Endodermal cell (in vitro differentiated cells): ENCODE data around the gene DLX6. TPM values are rescaled to one million over a fixed set of nuclear protein-coding genes. Genes with fewer than 3 reads are reported as not detected.

ENCODE experiments used
- DNase-seq: peaks from one replicate; pipeline ENCODE4 v3.0.0-alpha.2; 2017
- H3K27ac ChIP-seq: 2 replicates; pipeline ENCODE4 v1.5.1; 2013; ENCODE audit warnings: mild to moderate bottlenecking, low read depth, low read length, moderate library complexity
- H3K27me3 ChIP-seq: 2 replicates; pipeline ENCODE4 v1.6.1; 2013; ENCODE audit warnings: mild to moderate bottlenecking, low read length, moderate library complexity; ENCODE audit not compliant: insufficient read depth, control insufficient read depth, poor library complexity, severe bottlenecking
- H3K36me3 ChIP-seq: 2 replicates; pipeline ENCODE4 v1.7.0; 2013; ENCODE audit warnings: mild to moderate bottlenecking, low read length, moderate library complexity; ENCODE audit not compliant: control insufficient read depth, insufficient read depth
- H3K4me1 ChIP-seq: one replicate; pipeline ENCODE4 v1.7.0; 2013; ENCODE audit warnings: low read length; ENCODE audit not compliant: control insufficient read depth, insufficient read depth
- H3K4me3 ChIP-seq: 2 replicates; pipeline ENCODE4 v1.5.1; 2013; ENCODE audit warnings: mild to moderate bottlenecking, low read length, moderate library complexity
- H3K9ac ChIP-seq: 2 replicates; pipeline ENCODE4 v1.6.1; 2013; ENCODE audit warnings: mild to moderate bottlenecking, low read length, moderate library complexity; ENCODE audit not compliant: poor library complexity, severe bottlenecking; ENCODE audit errors: extremely low read depth
- H3K9me3 ChIP-seq: 2 replicates; pipeline ENCODE4 v1.6.1; 2013; ENCODE audit warnings: mild to moderate bottlenecking, low read length, moderate library complexity; ENCODE audit not compliant: control insufficient read depth
- H3K27ac Mint-ChIP-seq: 2 replicates; pipeline ENCODE4 v1.8.0; 2020; ENCODE audit warnings: mixed read lengths
- H3K27me3 Mint-ChIP-seq: 2 replicates; pipeline ENCODE4 v1.8.0; 2021; ENCODE audit warnings: mild to moderate bottlenecking, mixed read lengths; ENCODE audit not compliant: insufficient read depth
- H3K36me3 Mint-ChIP-seq: 2 replicates; pipeline ENCODE4 v1.8.0; 2020; ENCODE audit warnings: low read depth, mixed read lengths
- H3K4me1 Mint-ChIP-seq: 2 replicates; pipeline ENCODE4 v1.8.0; 2020; ENCODE audit warnings: mixed read lengths
- H3K4me3 Mint-ChIP-seq: 2 replicates; pipeline ENCODE4 v1.8.0; 2020; ENCODE audit warnings: mild to moderate bottlenecking, moderate library complexity, mixed read lengths
- H3K9me3 Mint-ChIP-seq: 2 replicates; pipeline ENCODE4 v1.8.0; 2020; ENCODE audit warnings: mild to moderate bottlenecking, mixed read lengths
- WGBS, 2 experiments: methylation state at CpG; one replicate each; pipeline versions ENCODE4 v1.1.5 to v1.1.7; 2013; ENCODE audit warnings: missing lambda C conversion rate in 2 of 2, mixed read lengths in 1 of 2; ENCODE audit not compliant: insufficient coverage in 1 of 2, insufficient read length in 1 of 2; 5-methylcytosine and 5-hydroxymethylcytosine counted together
- total RNA-seq, 2 donors: library from RNA; stranded (reverse); fragmentation: NEBNext Ultra II Directional in 1 of 2; extraction: Animal tissue kit (Norgen Biotek cat#: 25700) in 1 of 2; gene quantifications; 2 replicates in 1 of 2; 3 replicates in 1 of 2; pipeline ENCODE4 v1.2.1, GENCODE V29; 2021
- TF ChIP-seq, protein P1 (sequence below): fragments of 200-600 bp; sonication (generic); conservative IDR thresholded peaks from 2 replicates; pipeline ENCODE4 v1.5.0; 2021; ENCODE audit warnings: antibody characterized with exemption, mild to moderate bottlenecking

DLX6 gene
- total RNA-seq, 2 donors from 2014 or later, result not detected

DNA sequence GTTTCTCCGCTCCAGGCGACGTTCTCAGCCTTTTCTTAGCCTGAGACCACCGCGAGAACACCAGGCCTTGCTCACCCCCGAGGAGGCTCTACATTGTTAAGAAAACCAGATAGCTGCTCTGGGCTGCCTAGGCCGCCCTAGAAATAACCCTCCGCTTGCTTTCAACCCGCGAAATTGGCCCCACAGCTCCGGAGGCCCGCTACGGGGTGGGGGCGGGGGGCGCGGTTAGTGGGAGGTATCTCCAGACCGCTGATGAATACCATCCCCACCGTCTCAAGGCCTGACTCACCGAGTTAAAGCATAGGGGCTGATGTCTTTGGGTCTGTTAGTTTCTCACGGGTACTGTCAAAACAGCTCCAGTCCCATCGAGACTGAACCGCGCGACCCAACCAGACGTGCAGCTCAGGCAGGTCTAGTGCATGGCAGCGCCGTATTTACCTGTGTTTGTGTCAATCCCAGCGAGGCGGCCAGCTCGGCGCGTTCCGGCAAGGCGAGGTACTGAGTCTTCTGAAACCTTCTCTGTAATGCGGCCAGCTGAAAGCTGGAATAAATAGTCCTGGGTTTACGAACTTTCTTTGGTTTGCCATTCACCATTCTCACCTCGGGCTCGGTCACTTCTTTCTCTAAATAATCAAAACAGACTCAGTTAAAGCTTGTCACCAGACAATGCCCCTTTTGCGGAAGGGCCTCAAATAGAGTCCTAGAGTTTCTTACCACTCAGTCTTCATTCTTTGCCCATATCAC, 16.6 kb downstream of the DLX6 start:
- H3K4me1 ChIP-seq, result peaks cover 14% of the 10 kb centered on the region

DNA sequence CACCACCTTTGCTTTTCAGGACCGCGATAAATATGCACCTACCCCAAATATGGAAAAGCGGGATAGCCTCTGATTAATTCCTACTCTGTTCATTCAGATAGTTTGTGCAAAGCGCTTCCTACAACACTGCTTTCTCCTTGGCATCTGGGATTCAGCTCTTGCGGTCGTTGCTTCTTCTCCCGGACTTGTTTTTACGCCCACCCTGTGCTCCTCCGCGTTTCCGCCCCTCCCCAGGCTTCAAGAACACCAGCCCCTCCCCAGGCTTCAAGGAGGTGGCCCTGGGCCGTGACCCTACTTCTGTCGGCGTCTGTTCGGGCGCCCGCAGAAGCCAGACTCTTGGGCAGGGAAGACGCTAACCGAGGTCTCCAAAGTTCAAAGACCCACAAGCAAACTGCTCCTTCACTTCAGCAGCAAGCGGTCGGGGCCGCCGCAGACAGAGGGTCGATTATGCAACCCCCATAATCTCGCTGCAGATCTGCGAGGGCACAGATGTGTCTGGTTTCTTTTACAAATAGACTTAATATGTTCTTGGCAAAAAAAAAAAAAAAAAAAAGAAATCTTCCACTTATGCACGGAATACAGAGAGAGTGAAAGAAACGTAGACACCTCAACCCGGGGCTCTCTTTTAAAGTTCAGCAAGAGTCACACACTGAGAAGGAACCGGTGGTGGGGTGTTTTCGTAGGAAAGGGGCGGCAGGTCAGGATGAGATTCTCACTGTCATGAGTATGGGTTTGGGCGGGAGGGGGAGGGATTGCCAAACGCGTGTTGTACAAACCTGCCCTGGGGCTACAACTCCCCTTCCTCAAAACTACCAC, 17.3 kb downstream of the DLX6 start:
- H3K27me3 Mint-ChIP-seq, result peaks cover 100% of the 10 kb centered on the region
- no peak overlapping the region for H3K4me3 Mint-ChIP-seq
- no peaks in the 10 kb centered on the region for H3K36me3 Mint-ChIP-seq
- Histone ChIP-seq H3K4me1 (peaks cover 14% of the 10 kb centered on the region), H3K27me3 (peaks cover 100% of the 10 kb centered on the region), H3K36me3 (no peaks in the 10 kb centered on the region), H3K9ac (no peak overlapping the region), H3K27ac (no peak overlapping the region), H3K9me3 (no peaks in the 10 kb centered on the region), H3K4me3 (peak overlapping the region; percentile 83)
- DNase-seq, result peak; percentile 65
- H3K4me1 Mint-ChIP-seq, result peaks cover 58% of the 10 kb centered on the region
- 4 to 5% methylated on average over 12 to 32 of the region's 35 CpGs for WGBS, 2 experiments
- TF ChIP-seq, protein P1, sequence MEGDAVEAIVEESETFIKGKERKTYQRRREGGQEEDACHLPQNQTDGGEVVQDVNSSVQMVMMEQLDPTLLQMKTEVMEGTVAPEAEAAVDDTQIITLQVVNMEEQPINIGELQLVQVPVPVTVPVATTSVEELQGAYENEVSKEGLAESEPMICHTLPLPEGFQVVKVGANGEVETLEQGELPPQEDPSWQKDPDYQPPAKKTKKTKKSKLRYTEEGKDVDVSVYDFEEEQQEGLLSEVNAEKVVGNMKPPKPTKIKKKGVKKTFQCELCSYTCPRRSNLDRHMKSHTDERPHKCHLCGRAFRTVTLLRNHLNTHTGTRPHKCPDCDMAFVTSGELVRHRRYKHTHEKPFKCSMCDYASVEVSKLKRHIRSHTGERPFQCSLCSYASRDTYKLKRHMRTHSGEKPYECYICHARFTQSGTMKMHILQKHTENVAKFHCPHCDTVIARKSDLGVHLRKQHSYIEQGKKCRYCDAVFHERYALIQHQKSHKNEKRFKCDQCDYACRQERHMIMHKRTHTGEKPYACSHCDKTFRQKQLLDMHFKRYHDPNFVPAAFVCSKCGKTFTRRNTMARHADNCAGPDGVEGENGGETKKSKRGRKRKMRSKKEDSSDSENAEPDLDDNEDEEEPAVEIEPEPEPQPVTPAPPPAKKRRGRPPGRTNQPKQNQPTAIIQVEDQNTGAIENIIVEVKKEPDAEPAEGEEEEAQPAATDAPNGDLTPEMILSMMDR, result no peak
- no peak overlapping the region for H3K27ac Mint-ChIP-seq
- no peaks in the 10 kb centered on the region for H3K9me3 Mint-ChIP-seq

More for the DNA sequence above, 16.6 kb downstream of the DLX6 start:
- no peaks in the 10 kb centered on the region for H3K36me3 ChIP-seq
- no peak overlapping the region for H3K9ac ChIP-seq
- 6 to 8% methylated on average over 34 to 39 of the region's 39 CpGs for WGBS, 2 experiments
- Mint-ChIP-seq H3K27me3 (peaks cover 100% of the 10 kb centered on the region), H3K4me3 (peak overlapping the region; percentile 47), H3K9me3 (no peaks in the 10 kb centered on the region), H3K4me1 (peaks cover 59% of the 10 kb centered on the region), H3K27ac (no peak overlapping the region), H3K36me3 (no peaks in the 10 kb centered on the region)
- no peaks in the 10 kb centered on the region for H3K9me3 ChIP-seq
- DNase-seq, result no peak
- H3K4me3 ChIP-seq, result peak overlapping the region; percentile 83
- TF ChIP-seq, protein P1, result no peak
- no peak overlapping the region for H3K27ac ChIP-seq
- peaks cover 100% of the 10 kb centered on the region for H3K27me3 ChIP-seq

GRCh38 chr7:97024209-97025129, 19.1 kb downstream of the DLX6 start, which contains the start of gene DLX5:
TSS of gene DLX5 (minus strand) at chr7:97024831. CDS start at chr7:97024623, 208 bp downstream.
- TF ChIP-seq, protein P1, result no peak
- Mint-ChIP-seq H3K4me1 (peaks cover 55% of the 10 kb centered on the region), H3K4me3 (peak within 1 kb of the TSS; percentile 64), H3K27ac (no peak within 1 kb of the TSS), H3K36me3 (no peaks in the 10 kb centered on the region), H3K27me3 (peaks cover 93% of the 10 kb centered on the region), H3K9me3 (no peaks in the 10 kb centered on the region)
- WGBS, 2 experiments, result 0 to 1% methylated on average over 13 to 60 of the region's 60 CpGs
- Histone ChIP-seq H3K9ac (no peak within 1 kb of the TSS), H3K4me1 (peaks cover 10% of the 10 kb centered on the region), H3K9me3 (no peaks in the 10 kb centered on the region), H3K27me3 (peaks cover 92% of the 10 kb centered on the region), H3K36me3 (no peaks in the 10 kb centered on the region), H3K27ac (no peak within 1 kb of the TSS), H3K4me3 (peak within 1 kb of the TSS; percentile 83)
- DNase-seq, result peak; percentile 94
